Renal cortex interstitium (tissue), 11 donors: ENCODE results near the gene TTI1. TPM values are rescaled to one million over a fixed set of nuclear protein-coding genes. Genes with fewer than 3 reads are reported as not detected.
"Not testable (repeated sequence)": the region's sequence is repeated elsewhere in the genome, so short reads cannot be mapped to it uniquely, and the experiment has no call there.

Experiments used
- DNase-seq, 11 donors: peaks; one replicate each; pipeline ENCODE4 v3.0.0-alpha.2; 2013; ENCODE audit warnings: low read depth in 9 of 11, low spot score in 4 of 11; ENCODE audit errors: extremely low read depth in 1 of 11
- polyA plus RNA-seq, 3 donors: library from polyadenylated mRNA; unstranded; fragments of 120-200 nt; gene quantifications; one replicate each; pipeline ENCODE4 v1.2.1, GENCODE V29; 2013; ENCODE audit not compliant: insufficient read length in 3 of 3

TTI1 gene
- polyA plus RNA-seq, 3 donors: 29.5 to 32.1 (median 30.4) TPM

DNA sequence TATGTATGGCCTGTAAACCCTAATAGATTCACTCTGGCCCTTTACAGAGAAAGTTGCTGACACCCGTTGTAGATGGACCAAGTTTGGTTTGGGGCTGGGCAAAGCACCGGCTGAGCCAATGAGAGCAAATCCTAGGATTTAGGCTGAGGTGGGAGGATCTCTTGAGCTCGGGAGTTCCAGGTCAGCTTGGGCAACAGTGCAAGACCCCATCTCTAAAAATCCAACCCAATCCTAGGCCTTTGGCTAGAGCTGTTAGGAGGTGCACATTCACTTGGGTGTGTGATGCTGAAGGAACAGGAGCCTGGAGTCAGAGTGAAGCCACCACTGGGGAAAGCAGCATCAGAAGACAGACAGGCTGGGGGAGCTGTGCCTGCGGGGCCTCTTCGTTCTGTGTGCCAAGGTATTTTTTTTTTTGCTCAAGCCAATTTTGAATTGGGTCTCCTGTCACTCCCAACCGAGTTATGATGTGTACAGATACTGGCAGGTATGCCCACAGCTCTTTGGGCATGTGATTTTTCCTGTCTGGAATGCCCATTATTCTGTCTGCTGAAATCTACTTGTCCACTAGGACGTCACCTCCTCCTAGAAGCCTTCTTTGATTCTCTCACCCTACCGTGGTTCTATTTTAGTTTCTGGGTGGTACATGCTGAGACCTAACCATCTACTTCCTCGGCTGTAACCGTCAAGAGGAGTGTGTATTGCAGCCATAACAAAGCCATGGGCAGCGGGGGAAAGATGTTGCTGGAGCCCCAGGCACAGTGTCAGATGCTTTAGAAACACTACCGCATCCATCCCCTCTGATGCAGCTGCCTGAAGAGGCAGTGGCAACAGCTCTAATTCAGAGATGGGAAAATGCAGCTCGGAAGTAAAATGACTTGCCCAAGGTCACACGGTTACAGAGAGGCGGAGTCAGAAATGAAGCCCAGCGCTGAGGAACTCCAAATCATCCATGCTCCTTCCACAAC is 54.0 kb downstream of the TTI1 start:
- no peak for DNase-seq

DNA sequence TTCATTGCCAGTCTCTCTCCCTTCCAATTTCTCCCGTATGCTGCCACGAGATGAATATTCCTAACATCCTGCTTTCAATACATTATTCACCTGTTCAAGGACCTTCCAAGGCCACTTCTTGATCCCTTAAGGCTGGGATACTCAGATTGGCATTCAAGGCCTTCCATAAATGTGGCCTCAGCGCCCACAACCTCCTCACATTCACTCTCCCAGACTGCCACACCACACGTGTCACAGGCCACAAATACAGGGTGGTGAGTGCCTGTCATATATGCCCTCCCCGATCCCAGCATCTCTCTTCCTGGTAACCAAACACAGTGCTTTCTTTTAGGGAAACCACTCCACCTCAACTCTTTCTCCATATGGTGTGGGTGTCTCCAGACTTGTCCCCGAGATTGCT is 55.5 kb downstream of the TTI1 start:
- no peak for DNase-seq

DNA sequence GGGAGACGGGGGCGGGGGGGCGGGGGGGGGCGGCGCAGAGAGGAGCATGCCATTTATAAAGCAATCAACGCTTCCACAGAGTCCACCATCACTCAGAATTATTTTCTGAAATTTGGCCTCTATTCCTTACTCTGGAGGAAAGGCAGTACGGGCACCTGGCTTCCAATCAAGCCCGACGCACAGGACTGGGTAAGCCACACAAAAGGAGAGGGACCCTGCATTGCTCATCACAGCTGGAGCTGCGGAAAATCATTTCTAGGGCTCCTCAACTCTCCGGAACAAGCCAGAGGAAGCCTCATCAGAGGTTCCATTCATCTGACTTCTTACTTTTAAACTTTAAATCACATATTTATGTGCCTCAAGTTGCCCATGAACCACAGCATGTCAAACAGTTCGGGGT is 55.9 kb downstream of the TTI1 start:
- DNase-seq: no peak

DNA sequence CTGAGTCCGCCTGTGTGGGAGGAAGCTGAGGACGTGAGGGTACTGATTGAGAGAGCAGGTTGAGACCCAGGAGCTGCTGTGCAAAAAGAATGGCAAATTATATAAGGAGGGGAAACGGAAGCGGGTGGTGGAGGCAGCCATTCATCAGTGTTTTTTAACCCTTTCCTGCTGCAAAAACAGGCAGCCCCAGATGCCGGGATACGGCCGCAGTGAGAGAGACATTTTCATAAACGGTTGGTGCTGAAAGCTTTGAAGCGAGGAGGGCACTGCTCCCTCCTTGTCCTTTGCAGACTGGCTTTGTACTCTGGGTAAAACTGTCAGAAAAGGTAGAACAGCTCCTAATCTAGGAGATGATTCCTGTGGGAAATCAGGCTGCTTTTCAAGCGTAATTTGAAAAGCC is 56.4 kb downstream of the TTI1 start:
- peak in 1 of 11 donors; percentile 15 for DNase-seq

DNA sequence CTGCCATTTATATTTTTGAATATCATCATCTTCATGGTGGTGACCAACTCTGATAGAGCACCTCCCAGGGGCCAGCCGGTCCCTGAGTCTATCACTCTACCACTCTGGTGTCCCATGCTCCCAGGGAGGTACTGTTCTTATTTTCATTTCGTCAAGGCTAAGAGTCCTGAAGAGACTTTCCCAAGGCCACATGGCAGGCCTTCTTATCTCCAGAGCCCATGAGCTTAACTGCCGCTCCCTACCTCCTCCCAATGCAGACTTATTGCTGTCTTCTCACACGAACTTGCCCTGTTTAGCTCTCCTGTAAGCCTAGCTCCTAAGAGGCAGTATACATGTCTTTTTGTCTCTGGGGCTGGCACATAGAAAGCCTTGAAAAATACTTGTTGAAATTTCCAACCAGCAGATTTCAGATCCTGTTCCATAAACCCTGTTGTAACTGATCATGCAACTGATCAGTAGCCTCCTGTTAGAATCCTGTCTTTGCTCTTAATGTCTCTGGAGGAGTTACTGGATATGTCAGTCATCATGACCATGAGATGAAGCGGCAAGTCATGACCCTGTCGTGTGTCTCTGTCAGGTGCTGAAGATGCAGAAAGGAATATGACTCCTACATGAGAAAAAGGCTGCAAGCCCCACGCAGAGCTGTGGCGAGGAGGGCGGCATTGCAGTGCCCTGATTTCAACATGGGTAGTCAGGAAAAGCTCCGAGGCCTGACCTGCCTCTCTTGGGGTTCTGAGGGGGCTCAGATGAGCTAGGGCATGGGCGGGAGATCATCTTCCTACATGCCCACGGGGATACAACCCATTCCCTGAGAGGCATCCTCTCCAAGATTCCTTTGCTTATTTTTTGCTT is 60.0 kb downstream of the TTI1 start:
- DNase-seq: no peak

DNA sequence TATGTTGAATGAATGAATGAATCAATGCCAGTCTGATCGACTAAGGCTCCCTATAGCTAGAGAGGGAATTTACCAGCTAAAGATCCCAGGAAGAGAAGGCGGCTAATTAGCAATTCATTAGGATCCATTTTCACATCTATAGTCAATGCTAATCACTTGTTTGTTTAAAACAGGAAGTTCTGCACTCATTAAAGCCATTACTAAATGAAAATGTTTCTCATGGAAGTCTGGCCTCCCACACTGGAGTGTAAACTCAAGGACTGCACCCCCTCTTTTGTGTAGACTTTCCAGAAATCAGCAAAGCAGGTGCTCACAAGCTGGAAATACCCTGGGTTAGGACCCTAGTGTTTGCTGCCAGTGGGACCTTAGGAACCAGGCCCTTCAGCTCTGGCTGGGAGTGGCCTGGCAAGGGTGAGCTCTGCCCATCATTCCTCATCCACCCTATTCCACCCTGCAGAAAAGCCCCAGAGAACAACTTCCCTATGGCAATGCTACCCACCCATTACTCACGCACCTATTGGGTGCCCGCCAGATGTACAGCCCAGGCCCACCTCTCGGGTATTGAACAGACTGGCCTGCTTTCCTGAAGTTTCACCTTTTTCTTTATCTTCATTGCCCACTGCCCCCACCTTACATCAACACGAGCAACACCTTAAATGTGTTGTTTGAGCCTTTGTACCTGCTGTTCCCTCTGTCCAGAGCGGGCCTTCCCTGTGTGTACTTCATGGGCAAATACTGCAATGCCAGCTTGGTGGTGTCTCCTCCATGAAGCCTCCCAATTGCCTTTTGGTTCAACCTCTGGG is 60.8 kb downstream of the TTI1 start:
- no peak for DNase-seq

DNA sequence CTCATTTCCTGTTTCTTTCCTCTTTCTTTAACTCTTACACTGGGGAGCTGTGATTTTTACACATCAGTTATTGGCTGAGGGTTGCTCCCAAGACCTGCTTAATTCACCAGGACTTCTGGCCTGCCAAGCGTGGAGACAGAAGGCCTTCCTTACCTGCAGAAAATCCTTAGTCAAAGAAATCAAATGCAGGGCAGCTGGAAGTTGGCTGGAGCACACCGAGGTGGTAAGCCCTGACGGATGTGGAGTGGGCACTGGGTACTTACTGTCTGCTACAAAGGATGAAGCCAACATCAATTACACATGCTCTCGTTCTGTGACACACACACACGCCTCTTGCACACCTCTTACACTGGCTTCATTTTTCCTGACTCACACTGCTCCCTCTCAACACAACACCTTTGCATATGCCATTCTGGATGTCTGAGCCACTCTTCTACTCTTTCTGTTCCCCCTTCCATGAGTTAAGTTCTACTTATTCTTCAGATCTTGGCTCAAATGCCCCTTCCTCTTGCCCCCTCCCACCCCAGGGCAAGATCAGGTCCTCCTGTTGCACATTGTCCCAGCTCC is 61.6 kb downstream of the TTI1 start:
- no peak for DNase-seq

DNA sequence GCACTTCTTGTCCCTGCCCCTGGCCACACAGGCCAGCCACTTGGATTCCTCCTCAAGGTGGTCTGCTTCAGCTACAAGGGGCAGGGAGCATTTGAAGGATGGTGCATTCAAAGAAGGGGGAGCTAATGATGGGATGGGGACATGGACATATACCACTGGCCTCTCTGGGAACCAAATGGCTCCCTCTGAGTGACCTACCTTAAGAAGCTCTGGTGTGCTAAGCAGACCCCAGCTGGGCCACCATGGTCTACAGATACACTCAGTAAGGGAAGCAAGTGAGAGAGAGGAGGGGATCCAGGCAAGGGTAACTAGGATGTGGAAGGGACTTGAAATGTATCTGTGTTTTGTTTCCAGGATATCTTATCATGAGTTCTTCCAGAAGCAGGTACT is 62.4 kb downstream of the TTI1 start:
- DNase-seq: no peak

DNA sequence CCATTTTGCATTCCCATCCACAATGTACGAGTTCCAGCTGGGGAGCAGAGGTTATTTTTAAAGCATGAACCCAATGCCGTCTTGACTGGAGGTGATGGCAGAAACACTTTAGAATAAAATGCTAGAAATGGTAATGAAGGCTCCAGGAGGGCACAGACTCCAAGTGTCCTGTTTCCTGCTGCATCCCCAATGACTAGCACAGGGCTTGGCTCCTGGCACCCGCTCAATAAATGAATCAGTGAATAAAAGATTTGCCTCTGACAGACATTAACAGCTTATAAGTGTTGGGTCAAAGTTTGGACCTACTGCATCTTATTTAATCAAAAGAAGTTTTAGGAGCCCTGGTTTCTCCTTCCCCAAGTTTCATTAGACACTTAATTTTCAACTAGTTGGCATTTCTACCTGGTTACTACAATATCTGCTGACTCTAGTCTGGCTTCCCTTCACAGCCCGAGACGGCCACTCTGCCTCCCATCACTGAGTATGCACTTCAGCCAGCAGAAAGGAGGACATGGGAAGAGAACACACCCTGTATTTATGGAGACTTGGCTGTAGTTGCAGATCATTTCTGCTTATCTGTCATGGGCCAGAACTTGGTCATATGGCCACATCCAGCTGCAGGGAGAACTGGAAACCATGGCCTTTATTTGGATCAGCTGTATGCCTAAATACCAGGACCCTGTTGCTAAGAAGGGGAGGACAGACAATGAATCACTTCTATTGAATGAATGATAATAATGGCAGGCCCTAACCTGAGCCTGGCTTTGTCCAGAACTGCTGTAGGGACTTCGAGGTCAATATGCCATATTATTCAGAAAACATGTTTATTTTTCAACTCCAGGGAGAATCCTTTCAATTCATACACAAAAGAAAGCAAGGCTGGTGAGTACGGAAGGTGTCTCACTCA is 63.1 kb downstream of the TTI1 start:
- DNase-seq: no peak

DNA sequence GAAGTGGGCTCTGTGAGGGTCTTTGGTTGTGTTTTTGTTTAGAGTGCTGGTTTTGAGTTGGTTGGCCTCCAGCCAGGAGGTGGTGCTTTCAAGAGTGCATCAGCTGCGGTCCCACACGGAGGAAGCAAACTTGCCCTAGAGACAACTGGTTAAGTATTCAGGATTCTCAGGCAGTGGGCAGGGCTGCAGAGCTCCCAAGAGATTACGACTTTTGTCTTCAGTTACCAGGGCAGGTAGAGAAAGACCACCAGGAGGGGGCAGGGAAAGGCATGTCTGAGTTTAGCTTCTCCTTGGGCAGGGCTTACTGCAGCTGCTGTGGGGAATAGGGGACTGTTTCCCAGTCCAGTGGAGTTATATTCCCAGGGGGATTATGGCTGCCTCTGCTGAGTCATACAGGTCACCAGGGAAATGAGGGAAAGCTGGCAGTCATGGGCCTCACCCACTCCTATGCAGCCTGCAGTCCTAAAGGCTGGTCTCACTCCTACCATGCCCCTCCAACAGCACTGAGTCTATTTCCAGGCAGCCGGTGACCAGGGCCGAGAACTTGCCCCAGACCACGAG is 64.3 kb downstream of the TTI1 start:
- no peak for DNase-seq

DNA sequence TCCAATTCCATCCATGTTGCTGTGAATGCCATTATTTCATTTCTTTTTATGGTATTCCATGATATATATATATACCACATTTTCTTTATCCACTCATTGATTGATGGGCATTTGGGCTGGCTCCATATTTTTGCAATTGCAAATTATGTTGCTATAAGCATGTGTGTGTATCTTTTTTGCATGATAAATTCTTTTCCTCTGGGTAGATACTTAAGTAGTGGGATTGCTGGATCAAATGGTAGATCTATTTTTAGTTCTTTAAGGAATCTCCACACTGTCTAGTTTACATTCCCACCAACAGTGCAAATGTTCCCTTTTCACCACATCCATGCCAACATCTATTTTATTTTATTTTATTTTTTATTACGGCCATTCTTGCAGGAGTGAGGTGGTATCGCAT is 69.8 kb downstream of the TTI1 start:
- DNase-seq: not testable (repeated sequence)

DNA sequence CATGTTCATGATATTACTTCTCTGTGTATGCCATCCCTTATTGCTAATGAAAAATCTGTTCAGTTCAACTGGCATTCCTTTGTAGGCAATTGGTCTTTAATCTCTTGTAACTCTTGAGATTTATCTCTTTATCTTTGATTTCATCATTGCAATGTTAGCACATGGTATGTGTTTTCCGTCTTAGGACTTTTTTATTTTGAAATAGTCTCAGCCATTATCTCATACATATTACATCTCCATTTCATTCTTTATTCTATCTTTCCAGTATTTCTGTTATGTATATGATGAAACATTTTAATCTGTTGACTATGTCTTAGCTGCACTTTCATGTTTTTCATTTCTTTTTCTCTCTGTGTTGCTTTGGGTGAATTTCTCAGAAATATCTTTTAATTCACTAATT is 72.2 kb downstream of the TTI1 start:
- DNase-seq: no peak

DNA sequence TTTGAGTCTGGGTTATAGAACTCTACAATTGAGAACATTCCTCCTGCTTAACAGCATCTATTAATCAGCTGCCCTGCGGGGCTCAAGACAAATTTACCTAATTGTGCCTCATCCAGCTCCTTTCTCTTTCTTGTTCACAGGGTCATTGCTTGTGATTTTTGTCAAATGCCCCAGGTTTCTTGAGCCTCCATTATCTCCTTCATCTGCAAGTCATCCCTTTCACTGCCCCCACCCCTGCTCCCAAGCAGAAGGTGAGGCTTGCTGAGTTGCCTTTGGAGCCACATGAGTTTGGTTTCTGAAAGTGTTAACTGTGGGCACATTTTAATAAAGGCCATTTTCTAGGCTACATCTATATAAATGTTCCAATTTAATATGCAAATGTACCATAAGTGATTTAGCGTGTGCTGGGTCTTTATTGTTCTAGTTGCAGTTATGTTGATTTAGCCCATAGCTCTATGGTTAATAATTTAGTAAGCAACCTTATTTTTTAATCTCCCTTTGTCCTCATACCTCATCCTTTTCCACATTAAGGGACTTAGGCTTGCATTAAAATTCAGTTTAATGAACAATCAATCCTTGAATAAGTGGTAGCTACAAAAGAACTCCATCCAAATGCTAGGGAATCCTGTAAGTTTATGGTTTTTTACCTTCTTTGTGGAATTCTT is 74.3 kb downstream of the TTI1 start:
- no peak for DNase-seq

DNA sequence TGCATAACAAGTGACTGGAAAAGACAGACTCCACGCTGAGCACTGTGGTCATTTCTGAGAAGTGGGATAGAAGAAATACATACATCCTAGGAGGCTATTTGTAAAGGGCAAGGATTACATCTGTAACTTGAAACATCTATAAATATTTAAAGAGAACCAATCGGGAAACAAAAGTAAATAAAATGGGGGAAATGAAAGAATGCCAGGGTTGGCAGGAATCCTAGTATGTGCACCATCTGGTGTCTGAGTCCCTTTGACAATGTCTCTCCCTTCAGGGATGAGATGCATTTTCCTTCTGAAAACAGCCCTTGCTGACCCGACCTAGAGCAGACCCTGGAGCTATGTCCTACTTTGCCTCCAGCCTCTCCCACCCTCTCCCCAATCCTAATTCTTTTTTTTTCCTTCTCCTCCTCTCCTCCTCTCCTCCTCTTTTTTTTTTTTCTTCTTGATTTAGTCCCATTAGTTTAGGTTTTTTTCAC is 77.1 kb downstream of the TTI1 start:
- DNase-seq: no peak

DNA sequence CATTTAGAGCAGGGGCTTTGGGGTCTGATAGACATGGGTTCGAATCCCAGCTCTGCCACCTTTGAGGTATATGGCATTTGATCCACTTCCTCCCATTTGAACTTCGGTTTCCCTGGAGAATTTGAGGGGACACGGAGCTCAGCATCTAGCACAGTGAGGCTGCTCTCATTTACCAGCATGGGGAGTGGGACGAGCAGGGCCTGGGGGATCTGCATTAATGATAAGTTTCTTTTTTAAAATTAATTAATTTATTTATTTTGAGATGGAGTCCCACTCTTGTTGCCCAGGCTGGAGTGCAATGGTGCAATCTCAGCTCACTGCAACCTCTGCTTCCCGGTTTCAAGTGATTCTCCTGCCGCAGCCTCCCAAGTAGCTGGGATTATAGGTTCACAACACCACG is 77.7 kb downstream of the TTI1 start:
- no peak for DNase-seq

DNA sequence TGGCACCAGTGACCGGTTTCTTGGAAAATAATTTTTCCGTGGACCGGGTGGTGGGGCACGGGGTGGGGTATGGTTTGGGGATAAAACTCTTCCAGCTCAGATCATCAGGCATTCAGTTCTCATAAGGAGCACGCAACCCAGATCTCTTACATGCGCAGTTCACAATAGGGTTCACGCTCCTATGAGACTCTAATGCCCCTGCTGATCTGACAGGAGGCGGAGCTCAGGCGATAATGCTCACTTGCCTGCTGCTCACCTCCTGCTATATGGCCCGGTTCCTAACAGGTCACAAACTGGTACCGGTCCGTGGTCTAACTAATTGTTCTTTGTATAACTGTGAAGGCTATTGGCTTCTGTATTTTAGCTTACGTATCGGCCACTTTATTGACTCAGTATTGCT is 78.6 kb downstream of the TTI1 start:
- DNase-seq: no peak

DNA sequence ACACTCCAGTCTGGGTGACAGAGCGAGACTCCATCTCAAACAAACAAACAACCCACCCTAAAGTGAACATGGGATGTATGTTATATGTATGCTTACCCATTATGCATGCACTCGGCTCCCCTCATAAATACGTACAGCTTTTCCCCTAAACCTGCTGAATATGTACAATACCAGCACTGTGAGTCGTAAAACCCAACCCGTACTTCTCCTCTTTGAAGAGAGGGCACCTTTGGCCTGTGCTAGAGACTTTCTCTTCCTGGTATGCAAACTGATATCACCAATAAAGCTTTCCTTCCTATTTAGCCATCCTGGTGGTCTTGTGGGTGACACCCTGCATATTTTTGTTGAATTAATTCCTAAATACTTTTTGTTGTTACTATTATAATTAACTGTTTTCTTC is 79.1 kb downstream of the TTI1 start:
- no peak for DNase-seq
